ENCODE results near the gene RBM28.

Gene RBM28

DNA sequence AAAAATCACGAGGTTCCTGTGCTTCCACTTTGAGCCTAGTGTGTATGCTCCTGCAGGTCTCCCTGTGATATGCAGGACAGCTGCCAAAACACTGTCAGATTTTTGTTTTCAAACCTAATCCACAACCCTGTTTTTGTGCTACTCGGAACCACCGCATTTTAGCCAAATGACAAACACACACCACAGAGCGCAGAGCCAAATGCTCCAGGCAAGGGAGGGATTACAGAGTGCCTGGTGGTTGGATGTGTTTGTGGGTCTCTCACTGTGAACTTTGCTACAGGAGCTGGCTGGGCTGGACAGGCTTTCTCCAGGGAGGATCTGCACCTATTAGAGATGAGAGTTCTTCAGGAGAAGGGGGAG lies 5.7 kb upstream of the RBM28 start:
- peaks cover 11% of the 10 kb centered on the region for H3K4me1 ChIP-seq (ENCODE audit: control insufficient read depth, insufficient read depth, low read length)
- H3K9ac ChIP-seq (ENCODE audit: low read length in 2 of 2) = no peak overlapping the region
- no peak overlapping the region for H3K27ac ChIP-seq (ENCODE audit: low read length)
- peaks cover 21 to 39% of the 10 kb centered on the region in 2 donors for H3K27me3 ChIP-seq (ENCODE audit: control insufficient read depth in 1 of 2, insufficient read depth in 2 of 2, low read length in 2 of 2)
- H3K36me3 ChIP-seq (ENCODE audit: control insufficient read depth in 2 of 2, insufficient read depth in 2 of 2, low read length in 2 of 2) = no peaks in the 10 kb centered on the region
- H3K9me3 ChIP-seq (ENCODE audit: control insufficient read depth in 2 of 2, low read length in 2 of 2) = no peaks in the 10 kb centered on the region
- H3K4me3 ChIP-seq (ENCODE audit: low read length in 2 of 2) = no peak overlapping the region

DNA sequence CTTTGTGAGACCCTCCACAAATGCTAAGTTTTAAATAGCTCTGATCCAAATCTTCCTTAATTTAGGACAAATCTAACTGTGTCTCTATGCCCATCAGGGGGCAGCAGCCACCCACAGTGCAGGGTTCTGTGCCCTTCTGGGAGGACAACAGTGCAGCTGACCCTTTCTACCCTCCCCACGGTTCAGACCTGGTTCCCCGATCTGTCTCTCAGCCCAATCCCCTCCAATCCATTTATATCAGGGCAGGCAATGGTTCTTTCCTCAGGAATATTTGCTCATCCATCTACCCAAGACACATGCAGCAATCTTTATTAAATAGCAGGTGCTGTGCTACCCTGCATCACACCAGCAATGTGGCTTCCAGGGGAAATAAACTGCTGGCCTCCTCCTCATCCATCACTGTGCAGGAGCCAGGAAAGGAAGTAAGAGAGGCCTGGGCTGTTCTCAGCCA lies 4.0 kb upstream of the RBM28 start:
- Histone ChIP-seq H3K27me3 (ENCODE audit: control insufficient read depth in 1 of 2, insufficient read depth in 2 of 2, low read length in 2 of 2) (peaks cover 9 to 24% of the 10 kb centered on the region in 2 donors), H3K4me3 (ENCODE audit: low read length in 2 of 2) (no peak overlapping the region), H3K27ac (ENCODE audit: low read length) (no peak overlapping the region), H3K36me3 (ENCODE audit: control insufficient read depth in 2 of 2, insufficient read depth in 2 of 2, low read length in 2 of 2) (no peaks in the 10 kb centered on the region), H3K4me1 (ENCODE audit: control insufficient read depth, insufficient read depth, low read length) (peaks cover 16% of the 10 kb centered on the region), H3K9me3 (ENCODE audit: control insufficient read depth in 2 of 2, low read length in 2 of 2) (no peaks in the 10 kb centered on the region), H3K9ac (ENCODE audit: low read length in 2 of 2) (peak overlapping the region in 1 of 2 donors; percentile 5)

DNA sequence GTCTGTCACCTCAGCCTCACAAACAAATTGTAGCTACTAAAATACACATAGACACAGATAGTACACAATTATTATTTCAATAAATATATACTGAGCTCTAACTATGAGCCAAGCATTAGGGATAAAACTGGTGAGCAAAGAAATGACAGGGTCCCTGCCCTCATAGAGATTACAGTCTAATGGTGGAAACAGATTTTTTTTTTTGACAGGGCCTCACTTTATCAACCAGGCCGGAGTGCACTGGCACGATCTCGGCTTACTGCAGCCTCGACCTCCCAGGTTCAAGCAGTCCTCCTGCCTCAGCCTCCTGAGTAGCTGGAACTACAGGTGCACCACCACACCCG lies 695 bp upstream of the RBM28 start:
- H3K36me3 ChIP-seq (ENCODE audit: control insufficient read depth in 2 of 2, insufficient read depth in 2 of 2, low read length in 2 of 2) = peaks cover 0 to 3% of the 10 kb centered on the region in 2 donors
- H3K4me3 ChIP-seq (ENCODE audit: low read length in 2 of 2) = no peak overlapping the region
- H3K9me3 ChIP-seq (ENCODE audit: control insufficient read depth in 2 of 2, low read length in 2 of 2) = no peaks in the 10 kb centered on the region
- H3K27me3 ChIP-seq (ENCODE audit: control insufficient read depth in 1 of 2, insufficient read depth in 2 of 2, low read length in 2 of 2) = peaks cover 0 to 3% of the 10 kb centered on the region in 2 donors
- peaks cover 17% of the 10 kb centered on the region for H3K4me1 ChIP-seq (ENCODE audit: control insufficient read depth, insufficient read depth, low read length)
- H3K9ac ChIP-seq (ENCODE audit: low read length in 2 of 2) = no peak overlapping the region
- no peak overlapping the region for H3K27ac ChIP-seq (ENCODE audit: low read length)

DNA sequence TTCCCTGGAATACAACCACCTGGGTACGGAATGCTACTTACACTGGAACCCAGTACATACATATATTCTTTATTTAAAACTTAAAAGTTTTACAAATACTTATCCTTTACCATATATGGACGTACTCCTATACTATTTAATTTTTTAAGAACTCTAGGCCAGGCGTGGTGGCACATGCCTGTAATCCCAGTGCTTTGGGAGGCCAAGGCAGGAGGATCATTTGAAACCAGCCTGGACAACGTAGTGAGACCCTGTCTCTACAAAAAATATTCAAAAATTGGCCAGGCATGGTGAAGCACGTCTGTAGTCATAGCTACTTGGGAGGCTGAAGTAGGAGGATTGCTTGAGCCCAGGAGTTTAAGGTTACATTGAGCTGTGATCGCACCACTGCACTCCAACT lies 2.0 kb downstream of the RBM28 start:
- Histone ChIP-seq H3K9me3 (ENCODE audit: control insufficient read depth in 2 of 2, low read length in 2 of 2) (no peaks in the 10 kb centered on the region), H3K27me3 (ENCODE audit: control insufficient read depth in 1 of 2, insufficient read depth in 2 of 2, low read length in 2 of 2) (no peaks in the 10 kb centered on the region), H3K27ac (ENCODE audit: low read length) (no peak overlapping the region), H3K4me3 (ENCODE audit: low read length in 2 of 2) (peak overlapping the region in 1 of 2 donors; percentile 94), H3K36me3 (ENCODE audit: control insufficient read depth in 2 of 2, insufficient read depth in 2 of 2, low read length in 2 of 2) (peaks cover 10 to 11% of the 10 kb centered on the region in 2 donors), H3K4me1 (ENCODE audit: control insufficient read depth, insufficient read depth, low read length) (peaks cover 17% of the 10 kb centered on the region), H3K9ac (ENCODE audit: low read length in 2 of 2) (no peak overlapping the region)

DNA sequence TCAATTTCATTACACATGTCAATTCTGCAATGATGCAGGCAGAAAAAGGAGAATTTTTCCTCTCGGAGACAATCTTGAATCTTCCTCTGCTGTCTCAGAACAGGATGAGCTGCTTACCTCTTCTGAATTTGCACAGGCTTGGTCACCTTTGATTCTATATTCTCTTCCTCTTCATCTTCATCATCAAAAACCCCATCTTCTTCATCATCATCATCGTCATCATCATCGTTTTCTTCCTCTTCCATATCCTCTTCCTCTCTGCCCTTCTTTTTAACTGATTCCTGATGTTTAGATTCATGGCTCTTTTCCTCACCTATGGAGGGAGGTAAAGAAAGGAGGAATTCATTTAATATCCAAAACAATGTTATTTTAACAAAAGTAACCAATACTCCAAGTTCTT lies 8.0 kb downstream of the RBM28 start:
- Histone ChIP-seq H3K9ac (ENCODE audit: low read length in 2 of 2) (no peak overlapping the region), H3K27ac (ENCODE audit: low read length) (no peak overlapping the region), H3K27me3 (ENCODE audit: control insufficient read depth in 1 of 2, insufficient read depth in 2 of 2, low read length in 2 of 2) (no peaks in the 10 kb centered on the region), H3K4me1 (ENCODE audit: control insufficient read depth, insufficient read depth, low read length) (no peaks in the 10 kb centered on the region), H3K36me3 (ENCODE audit: control insufficient read depth in 2 of 2, insufficient read depth in 2 of 2, low read length in 2 of 2) (peaks cover 37 to 43% of the 10 kb centered on the region in 2 donors), H3K9me3 (ENCODE audit: control insufficient read depth in 2 of 2, low read length in 2 of 2) (no peaks in the 10 kb centered on the region), H3K4me3 (ENCODE audit: low read length in 2 of 2) (no peak overlapping the region)

DNA sequence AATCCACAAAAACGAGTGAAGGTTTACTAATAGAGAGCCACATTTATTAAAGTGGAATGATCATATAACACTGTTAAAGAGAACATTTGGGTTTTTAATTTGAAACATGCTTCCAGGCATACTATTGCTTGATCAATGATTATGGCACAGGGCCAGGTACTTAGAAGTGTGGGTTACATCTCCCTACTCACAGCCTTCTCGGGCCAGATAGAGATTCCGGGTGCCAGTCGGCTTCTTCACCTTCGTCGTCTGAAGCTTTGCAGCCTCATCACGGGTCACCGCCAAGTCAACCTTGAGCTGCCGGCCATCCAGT lies 19.4 kb downstream of the RBM28 start:
- H3K27ac ChIP-seq (ENCODE audit: low read length) = no peak overlapping the region
- H3K4me1 ChIP-seq (ENCODE audit: control insufficient read depth, insufficient read depth, low read length) = no peaks in the 10 kb centered on the region
- peaks cover 47 to 51% of the 10 kb centered on the region in 2 donors for H3K36me3 ChIP-seq (ENCODE audit: control insufficient read depth in 2 of 2, insufficient read depth in 2 of 2, low read length in 2 of 2)
- no peak overlapping the region for H3K4me3 ChIP-seq (ENCODE audit: low read length in 2 of 2)
- H3K27me3 ChIP-seq (ENCODE audit: control insufficient read depth in 1 of 2, insufficient read depth in 2 of 2, low read length in 2 of 2) = no peaks in the 10 kb centered on the region
- no peak overlapping the region for H3K9ac ChIP-seq (ENCODE audit: low read length in 2 of 2)
- H3K9me3 ChIP-seq (ENCODE audit: control insufficient read depth in 2 of 2, low read length in 2 of 2) = no peaks in the 10 kb centered on the region

DNA sequence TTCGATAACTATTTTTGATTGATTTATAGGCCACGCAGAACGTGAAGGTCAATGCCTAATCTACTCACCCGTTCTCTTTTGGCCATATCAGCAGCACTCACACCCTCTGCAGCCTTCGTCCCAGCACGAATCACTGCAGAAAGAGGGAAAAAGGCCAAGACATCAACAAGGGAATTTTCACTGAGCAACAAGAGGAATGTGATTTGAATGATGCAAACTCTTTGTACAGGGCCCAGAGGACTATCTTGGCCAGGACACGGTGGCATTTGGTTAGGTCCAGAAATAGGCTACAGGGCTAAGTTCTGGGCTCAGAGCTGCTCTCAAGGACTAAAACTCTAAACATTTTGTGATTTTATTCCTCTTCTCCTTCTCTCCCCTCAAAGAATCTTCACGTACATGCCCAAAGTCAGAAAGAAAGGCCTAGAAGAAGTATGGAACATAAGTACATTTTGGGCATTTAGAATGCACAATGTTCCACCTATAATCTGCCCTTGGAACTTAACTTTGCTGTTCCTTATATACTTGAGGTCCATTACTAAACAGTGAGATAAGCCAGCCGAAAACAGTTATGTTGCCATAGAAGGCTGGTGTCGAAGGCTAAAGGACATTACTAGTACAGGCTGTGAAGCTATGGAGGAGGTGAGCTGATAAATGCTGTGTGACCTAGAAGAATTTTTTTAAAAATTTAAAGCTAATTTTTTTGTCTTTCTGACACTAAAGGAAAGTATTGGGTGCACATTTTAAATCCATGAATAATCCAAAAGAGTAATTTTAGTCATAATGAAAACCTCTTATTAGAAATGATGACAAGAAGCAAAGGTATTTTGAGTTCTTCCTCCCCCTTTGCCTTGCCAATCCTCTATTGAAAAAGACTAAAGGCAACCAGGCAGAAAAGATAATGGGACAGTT lies 20.0 kb downstream of the RBM28 start:
- Histone ChIP-seq H3K9me3 (ENCODE audit: control insufficient read depth in 2 of 2, low read length in 2 of 2) (no peaks in the 10 kb centered on the region), H3K4me3 (ENCODE audit: low read length in 2 of 2) (no peak overlapping the region), H3K4me1 (ENCODE audit: control insufficient read depth, insufficient read depth, low read length) (no peaks in the 10 kb centered on the region), H3K27ac (ENCODE audit: low read length) (no peak overlapping the region), H3K36me3 (ENCODE audit: control insufficient read depth in 2 of 2, insufficient read depth in 2 of 2, low read length in 2 of 2) (peaks cover 51 to 57% of the 10 kb centered on the region in 2 donors), H3K27me3 (ENCODE audit: control insufficient read depth in 1 of 2, insufficient read depth in 2 of 2, low read length in 2 of 2) (no peaks in the 10 kb centered on the region), H3K9ac (ENCODE audit: low read length in 2 of 2) (no peak overlapping the region)

DNA sequence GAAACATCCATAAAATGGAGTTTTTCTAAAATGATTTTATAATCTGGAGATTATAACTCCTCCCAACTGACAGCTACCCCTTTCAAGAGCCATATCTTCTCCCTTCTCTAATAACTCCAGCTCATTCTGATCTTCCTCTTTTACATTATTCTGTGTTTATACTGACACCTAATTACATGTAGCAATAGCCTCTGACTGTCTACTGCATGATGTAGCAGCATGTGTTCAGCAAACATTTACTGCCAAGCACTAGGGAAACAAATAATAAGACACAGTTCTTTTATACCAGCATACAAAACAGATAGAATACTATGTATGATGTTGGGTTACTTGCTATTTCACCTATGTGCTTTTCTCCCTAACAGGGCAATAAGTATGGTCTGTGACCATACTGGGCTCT lies 20.7 kb downstream of the RBM28 start:
- peaks cover 53 to 58% of the 10 kb centered on the region in 2 donors for H3K36me3 ChIP-seq (ENCODE audit: control insufficient read depth in 2 of 2, insufficient read depth in 2 of 2, low read length in 2 of 2)
- no peak overlapping the region for H3K4me3 ChIP-seq (ENCODE audit: low read length in 2 of 2)
- no peak overlapping the region for H3K27ac ChIP-seq (ENCODE audit: low read length)
- H3K9ac ChIP-seq (ENCODE audit: low read length in 2 of 2) = no peak overlapping the region
- H3K27me3 ChIP-seq (ENCODE audit: control insufficient read depth in 1 of 2, insufficient read depth in 2 of 2, low read length in 2 of 2) = no peaks in the 10 kb centered on the region
- H3K4me1 ChIP-seq (ENCODE audit: control insufficient read depth, insufficient read depth, low read length) = no peaks in the 10 kb centered on the region
- H3K9me3 ChIP-seq (ENCODE audit: control insufficient read depth in 2 of 2, low read length in 2 of 2) = no peaks in the 10 kb centered on the region

DNA sequence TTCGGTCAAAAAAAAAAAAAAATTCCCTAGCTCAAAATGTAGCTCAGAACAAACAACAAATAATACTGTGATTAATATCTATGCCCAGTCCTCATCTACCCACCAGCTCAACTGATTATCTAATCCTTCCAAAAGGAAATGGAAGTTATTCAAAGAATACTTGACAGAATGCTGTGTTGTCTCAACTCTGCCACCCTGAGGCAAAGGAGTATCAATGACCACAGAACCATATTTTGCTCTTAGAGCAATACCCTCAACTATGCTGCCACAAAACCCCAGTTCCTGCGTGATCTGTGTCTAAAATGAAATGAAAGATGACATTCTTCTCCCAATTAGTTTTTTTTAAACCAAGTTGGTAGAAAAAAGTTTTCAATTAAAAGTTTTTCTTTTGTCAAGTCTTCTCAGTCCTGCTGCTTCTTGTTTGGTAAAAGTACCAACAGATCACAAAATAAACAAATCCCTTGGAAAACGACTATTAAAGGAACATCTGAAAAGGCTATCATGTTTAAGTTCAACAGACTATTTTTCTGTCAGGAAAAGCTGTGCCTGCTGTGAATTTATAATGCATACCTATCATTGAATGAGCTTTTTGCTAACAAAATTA lies 21.6 kb downstream of the RBM28 start:
- H3K27ac ChIP-seq (ENCODE audit: low read length) = no peak overlapping the region
- H3K36me3 ChIP-seq (ENCODE audit: control insufficient read depth in 2 of 2, insufficient read depth in 2 of 2, low read length in 2 of 2) = peaks cover 62 to 63% of the 10 kb centered on the region in 2 donors
- H3K4me3 ChIP-seq (ENCODE audit: low read length in 2 of 2) = no peak overlapping the region
- H3K9ac ChIP-seq (ENCODE audit: low read length in 2 of 2) = no peak overlapping the region
- H3K27me3 ChIP-seq (ENCODE audit: control insufficient read depth in 1 of 2, insufficient read depth in 2 of 2, low read length in 2 of 2) = no peaks in the 10 kb centered on the region
- no peaks in the 10 kb centered on the region for H3K9me3 ChIP-seq (ENCODE audit: control insufficient read depth in 2 of 2, low read length in 2 of 2)
- no peaks in the 10 kb centered on the region for H3K4me1 ChIP-seq (ENCODE audit: control insufficient read depth, insufficient read depth, low read length)

DNA sequence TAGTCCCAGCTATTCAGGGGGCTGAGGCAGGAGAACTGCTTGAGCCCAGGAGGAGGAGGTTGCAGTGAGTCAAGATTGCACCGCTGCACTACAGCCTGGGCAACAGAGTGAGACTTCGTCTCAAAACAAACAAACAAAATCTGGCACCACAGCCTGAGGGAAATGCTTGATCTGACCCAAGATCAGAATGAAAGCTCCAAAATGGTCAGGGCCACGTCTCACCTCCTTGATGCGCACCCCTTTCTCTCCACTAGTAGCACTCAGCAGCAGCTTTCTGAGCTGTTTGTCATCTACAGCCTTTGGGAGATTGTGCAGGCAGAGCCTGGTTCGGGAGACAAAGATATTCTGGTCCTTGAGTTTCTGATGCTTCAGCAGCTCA lies 22.7 kb downstream of the RBM28 start:
- Histone ChIP-seq H3K9me3 (ENCODE audit: control insufficient read depth in 2 of 2, low read length in 2 of 2) (no peaks in the 10 kb centered on the region), H3K27me3 (ENCODE audit: control insufficient read depth in 1 of 2, insufficient read depth in 2 of 2, low read length in 2 of 2) (no peaks in the 10 kb centered on the region), H3K9ac (ENCODE audit: low read length in 2 of 2) (no peak overlapping the region), H3K36me3 (ENCODE audit: control insufficient read depth in 2 of 2, insufficient read depth in 2 of 2, low read length in 2 of 2) (peaks cover 65 to 69% of the 10 kb centered on the region in 2 donors), H3K4me3 (ENCODE audit: low read length in 2 of 2) (no peak overlapping the region), H3K4me1 (ENCODE audit: control insufficient read depth, insufficient read depth, low read length) (no peaks in the 10 kb centered on the region), H3K27ac (ENCODE audit: low read length) (no peak overlapping the region)

DNA sequence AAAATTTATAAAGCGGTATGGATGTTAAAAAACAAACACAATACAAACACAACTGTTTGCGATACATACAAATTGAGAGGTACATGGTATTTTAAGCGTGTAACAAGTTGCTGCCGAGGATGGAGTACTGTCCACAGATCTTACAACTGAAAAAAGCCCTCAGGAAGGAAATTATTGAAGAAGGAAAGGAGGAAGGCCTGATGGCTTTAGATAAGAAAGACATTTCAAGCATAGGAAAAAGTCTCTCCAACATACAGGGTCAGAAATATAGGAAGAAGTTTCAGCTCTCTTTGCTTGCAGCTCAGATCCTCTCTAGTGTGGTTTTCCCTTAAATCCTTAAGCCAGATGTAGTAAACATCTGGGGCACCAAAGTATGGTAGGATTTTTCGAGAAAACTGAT lies 25.0 kb downstream of the RBM28 start:
- Histone ChIP-seq H3K27me3 (ENCODE audit: control insufficient read depth in 1 of 2, insufficient read depth in 2 of 2, low read length in 2 of 2) (no peaks in the 10 kb centered on the region), H3K36me3 (ENCODE audit: control insufficient read depth in 2 of 2, insufficient read depth in 2 of 2, low read length in 2 of 2) (peaks cover 63 to 70% of the 10 kb centered on the region in 2 donors)

More for the DNA sequence above, 25.0 kb downstream of the RBM28 start:
- no peak overlapping the region for H3K27ac ChIP-seq (ENCODE audit: low read length)
- H3K9me3 ChIP-seq (ENCODE audit: control insufficient read depth in 2 of 2, low read length in 2 of 2) = no peaks in the 10 kb centered on the region
- H3K9ac ChIP-seq (ENCODE audit: low read length in 2 of 2) = no peak overlapping the region
- no peaks in the 10 kb centered on the region for H3K4me1 ChIP-seq (ENCODE audit: control insufficient read depth, insufficient read depth, low read length)
- no peak overlapping the region for H3K4me3 ChIP-seq (ENCODE audit: low read length in 2 of 2)
